Cardiac muscle cell (in vitro differentiated cells and primary cell): Measurements from ENCODE around the gene SGCE. TPM values are rescaled to one million over a fixed set of nuclear protein-coding genes. Genes with fewer than 3 reads are reported as not detected.
A peak's percentile ranks its signal among the peaks of the same experiment; 100 is the strongest.

Experiments
- DNase-seq, 2 donors: peaks; one replicate each; pipeline versions ENCODE4 v3.0.0 to v3.0.0-alpha.2; 2010 to 2017; ENCODE audit warnings: low read depth in 1 of 2, low spot score in 1 of 2
- H3K27ac ChIP-seq: fragments of 200-600 bp; sonication (generic); 2 replicates; pipeline ENCODE4 v1.5.1; 2016
- H3K27me3 ChIP-seq: fragments of 200-600 bp; sonication (generic); 2 replicates; pipeline ENCODE4 v1.6.0; 2016; ENCODE audit warnings: control low read depth
- H3K36me3 ChIP-seq: fragments of 200-600 bp; sonication (generic); 2 replicates; pipeline ENCODE4 v1.5.1; 2016; ENCODE audit warnings: control low read depth
- H3K4me1 ChIP-seq: fragments of 200-600 bp; sonication (generic); 2 replicates; pipeline ENCODE4 v1.8.1; 2017; ENCODE audit warnings: low read depth, mild to moderate bottlenecking, mixed run types
- H3K4me3 ChIP-seq: fragments of 200-600 bp; sonication (generic); 2 replicates; pipeline ENCODE4 v1.5.1; 2016; ENCODE audit warnings: mild to moderate bottlenecking
- H3K9me3 ChIP-seq: fragments of 200-600 bp; sonication (generic); 2 replicates; pipeline ENCODE4 v1.5.1; 2017; ENCODE audit warnings: low read depth, mild to moderate bottlenecking, control low read depth
- CTCF ChIP-seq: IDR thresholded peaks from 2 replicates; pipeline ENCODE4 v1.5.1; 2012; ENCODE audit warnings: low read depth, mild to moderate bottlenecking, low read length
- polyA plus RNA-seq: library from polyadenylated mRNA; unstranded; fragments of >200 nt; fragmentation: Nextera tagmentation; extraction: Ambion mirVana; gene quantifications from 2 replicates; pipeline ENCODE4 v1.2.1, GENCODE V29; 2016
- total RNA-seq: library from RNA; depleted of rRNA; stranded (reverse); fragments of >200 nt; gene quantifications from 2 replicates; pipeline ENCODE4 v1.2.3, GENCODE V29; 2016

Gene SGCE
- total and polyA plus RNA-seq, 2 experiments from 2014 or later, result 48.8 to 65.0 TPM

GRCh38 chr7:94557215-94557614 lies 98.7 kb downstream of the SGCE start:
- no peaks in the 10 kb centered on the region for H3K9me3 ChIP-seq
- no peak for DNase-seq
- H3K4me3 ChIP-seq, result no peak overlapping the region
- H3K36me3 ChIP-seq, result peaks cover 49% of the 10 kb centered on the region
- no peaks in the 10 kb centered on the region for H3K4me1 ChIP-seq
- no peak overlapping the region for H3K27ac ChIP-seq
- no peaks in the 10 kb centered on the region for H3K27me3 ChIP-seq
- TF ChIP-seq CTCF, result no peak

- H3K36me3 ChIP-seq, result peaks cover 51% of the 10 kb centered on the region
Observed at GRCh38 chr7:94556028-94556427, 99.9 kb downstream of the SGCE start.

GRCh38 chr7:94547126-94547525 lies 108.8 kb downstream of the SGCE start:
- H3K4me3 ChIP-seq, result no peak overlapping the region
- no peaks in the 10 kb centered on the region for H3K27me3 ChIP-seq
- H3K36me3 ChIP-seq, result peaks cover 17% of the 10 kb centered on the region
- H3K4me1 ChIP-seq, result peaks cover 10% of the 10 kb centered on the region
- no peaks in the 10 kb centered on the region for H3K9me3 ChIP-seq
- DNase-seq, result no peak
- no peak overlapping the region for H3K27ac ChIP-seq
- no peak for TF ChIP-seq CTCF

More at GRCh38 chr7:94556028-94556427, 99.9 kb downstream of the SGCE start:
- no peak overlapping the region for H3K27ac ChIP-seq
- H3K4me3 ChIP-seq, result no peak overlapping the region
- H3K9me3 ChIP-seq, result no peaks in the 10 kb centered on the region
- TF ChIP-seq CTCF, result no peak
- no peak for DNase-seq
- no peaks in the 10 kb centered on the region for H3K4me1 ChIP-seq
- no peaks in the 10 kb centered on the region for H3K27me3 ChIP-seq

GRCh38 chr7:94540428-94540827 lies 115.5 kb downstream of the SGCE start:
- Histone ChIP-seq H3K27ac (no peak overlapping the region), H3K4me3 (no peak overlapping the region), H3K36me3 (peaks cover 21% of the 10 kb centered on the region), H3K4me1 (peaks cover 32% of the 10 kb centered on the region), H3K9me3 (no peaks in the 10 kb centered on the region), H3K27me3 (no peaks in the 10 kb centered on the region)
- TF ChIP-seq CTCF, result no peak
- peak in 1 of 2 donors; percentile 59 for DNase-seq

Other genes with a start within 250 kb of the SGCE start
- gene CASD1, start 146.3 kb downstream of the SGCE start, total RNA-seq, result 24.5 and 38.9 TPM in 2 replicates
- 36.3 and 62.0 TPM in 2 replicates for gene CASD1, start 146.3 kb downstream of the SGCE start, polyA plus RNA-seq